ENCODE measurements around the gene GPI. TPM values are rescaled to one million over a fixed set of nuclear protein-coding genes. Genes with fewer than 3 reads are reported as not detected.

GPI gene
- total and polyA plus RNA-seq, 2 of the 13 experiments (the other 11 are each of a cell fraction or from before 2014, with no cell fraction given), result 147 to 167 TPM

DNA sequence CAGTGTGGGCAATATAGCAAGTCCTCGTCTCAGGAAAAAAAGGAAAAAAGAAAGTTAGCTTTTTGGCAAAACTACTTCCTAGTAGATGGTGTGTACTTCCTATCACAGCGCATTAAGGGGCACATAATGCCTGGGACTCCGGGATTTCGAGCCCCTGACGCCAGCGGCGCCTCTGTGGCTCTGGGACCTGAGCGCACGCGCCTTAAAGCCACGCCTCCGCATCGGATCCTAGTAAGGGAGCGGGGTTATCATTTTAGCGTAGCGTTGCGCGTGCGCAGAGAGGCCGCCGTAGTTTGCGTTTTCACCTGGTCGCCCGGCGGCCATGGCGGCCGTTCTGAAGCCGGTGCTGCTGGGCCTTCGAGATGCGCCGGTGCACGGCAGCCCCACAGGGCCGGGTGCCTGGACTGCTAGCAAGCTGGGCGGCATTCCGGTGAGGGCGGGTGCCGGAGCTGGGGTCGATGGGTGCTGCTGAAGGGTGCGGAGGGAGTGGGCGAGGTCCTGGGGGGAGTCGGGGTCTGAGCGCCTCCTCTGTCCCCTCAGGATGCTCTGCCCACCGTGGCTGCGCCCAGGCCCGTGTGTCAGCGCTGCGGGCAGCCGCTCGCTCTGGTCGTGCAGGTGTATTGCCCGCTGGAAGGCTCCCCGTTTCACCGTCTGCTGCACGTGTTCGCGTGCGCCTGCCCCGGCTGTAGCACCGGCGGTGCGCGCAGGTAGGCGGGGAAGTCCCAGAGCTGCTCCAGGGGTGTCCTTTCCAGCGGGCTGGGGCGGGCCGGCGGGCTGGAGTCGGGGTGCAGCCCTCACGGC lies 39.3 kb downstream of the GPI start, which contains the start of gene PDCD2L (continued):
- TF ChIP-seq KLF6 (CRISPR knock-in tag; IDR thresholded peaks at IDR 0.05) (peak; percentile 76; the same call in 1 of the 2 replicates), FOXP1 (IDR thresholded peaks at IDR 0.05) (no peak), FOXP1 (CRISPR knock-in tag; IDR thresholded peaks at IDR 0.05) (peak; percentile 25; the same call in 1 of the 2 replicates), HNRNPUL1 (IDR thresholded peaks at IDR 0.05; ENCODE audit: low read depth, low read length) (no peak), TCF12 (IDR thresholded peaks at IDR 0.05) (no peak), TCF12 (CRISPR knock-in tag; IDR thresholded peaks at IDR 0.05) (no peak), ZNF343 (CRISPR knock-in tag; IDR thresholded peaks at IDR 0.05) (peak; percentile 91; the same call in 1 of the 2 replicates), TARDBP (CRISPR knock-in tag; IDR thresholded peaks at IDR 0.05) (no peak), SKI (IDR thresholded peaks at IDR 0.05; ENCODE audit: partially characterized antibody) (no peak), ZUFSP (CRISPR knock-in tag; IDR thresholded peaks at IDR 0.05; ENCODE audit: borderline replicate concordance) (no peak), ISX (CRISPR knock-in tag; conservative IDR thresholded peaks at IDR 0.05) (peak; percentile 95), FOXK2 (IDR thresholded peaks at IDR 0.05) (no peak), ZBTB26 (CRISPR knock-in tag; IDR thresholded peaks at IDR 0.05; ENCODE audit: borderline replicate concordance) (peak; percentile 82), ONECUT2 (CRISPR knock-in tag; IDR thresholded peaks at IDR 0.05) (peak; percentile 41; the same call in 1 of the 2 replicates), ZBTB7A (CRISPR knock-in tag; IDR thresholded peaks at IDR 0.05) (peak; percentile 52; the same call in 1 of the 2 replicates), MTA3 (CRISPR knock-in tag; IDR thresholded peaks at IDR 0.05) (no peak), ZNF75D (CRISPR knock-in tag; IDR thresholded peaks at IDR 0.05; ENCODE audit: borderline replicate concordance) (0 out of 2 replicates have a peak, but pooled peaks have one; percentile 70), KLF16 (CRISPR knock-in tag; IDR thresholded peaks at IDR 0.05) (peak in 1 of 2 experiments; percentile 69; a peak in 2 of 4 replicates), TGIF2 (CRISPR knock-in tag; IDR thresholded peaks at IDR 0.05) (no peak; the same call in 1 of the 2 replicates)
- TF ChIP-seq, protein P1, sequence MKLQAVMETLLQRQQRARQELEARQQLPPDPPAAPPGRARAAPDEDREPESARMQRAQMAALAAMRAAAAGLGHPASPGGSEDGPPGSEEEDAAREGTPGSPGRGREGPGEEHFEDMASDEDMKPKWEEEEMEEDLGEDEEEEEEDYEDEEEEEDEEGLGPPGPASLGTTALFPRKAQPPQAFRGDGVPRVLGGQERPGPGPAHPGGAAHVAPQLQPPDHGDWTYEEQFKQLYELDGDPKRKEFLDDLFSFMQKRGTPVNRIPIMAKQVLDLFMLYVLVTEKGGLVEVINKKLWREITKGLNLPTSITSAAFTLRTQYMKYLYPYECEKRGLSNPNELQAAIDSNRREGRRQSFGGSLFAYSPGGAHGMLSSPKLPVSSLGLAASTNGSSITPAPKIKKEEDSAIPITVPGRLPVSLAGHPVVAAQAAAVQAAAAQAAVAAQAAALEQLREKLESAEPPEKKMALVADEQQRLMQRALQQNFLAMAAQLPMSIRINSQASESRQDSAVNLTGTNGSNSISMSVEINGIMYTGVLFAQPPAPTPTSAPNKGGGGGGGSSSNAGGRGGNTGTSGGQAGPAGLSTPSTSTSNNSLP (IDR thresholded peaks at IDR 0.05; ENCODE audit: low read depth, low read length), result no peak
- TF ChIP-seq, protein P2, sequence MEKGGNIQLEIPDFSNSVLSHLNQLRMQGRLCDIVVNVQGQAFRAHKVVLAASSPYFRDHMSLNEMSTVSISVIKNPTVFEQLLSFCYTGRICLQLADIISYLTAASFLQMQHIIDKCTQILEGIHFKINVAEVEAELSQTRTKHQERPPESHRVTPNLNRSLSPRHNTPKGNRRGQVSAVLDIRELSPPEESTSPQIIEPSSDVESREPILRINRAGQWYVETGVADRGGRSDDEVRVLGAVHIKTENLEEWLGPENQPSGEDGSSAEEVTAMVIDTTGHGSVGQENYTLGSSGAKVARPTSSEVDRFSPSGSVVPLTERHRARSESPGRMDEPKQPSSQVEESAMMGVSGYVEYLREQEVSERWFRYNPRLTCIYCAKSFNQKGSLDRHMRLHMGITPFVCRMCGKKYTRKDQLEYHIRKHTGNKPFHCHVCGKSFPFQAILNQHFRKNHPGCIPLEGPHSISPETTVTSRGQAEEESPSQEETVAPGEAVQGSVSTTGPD (CRISPR knock-in tag; IDR thresholded peaks at IDR 0.05), result 0 out of 2 replicates have a peak, but pooled peaks have one; percentile 36
